Mesendoderm (in vitro differentiated cells): Measurements from ENCODE around the gene ZNF138.

ENCODE experiments used
- DNase-seq: peaks from one replicate; pipeline ENCODE4 v3.0.0; 2013
- H2AK5ac ChIP-seq: 2 replicates; pipeline ENCODE4 v1.6.1; 2013; ENCODE audit warnings: low read length, inconsistent platforms
- H2BK120ac ChIP-seq: 2 replicates; pipeline ENCODE4 v1.6.1; 2013; ENCODE audit warnings: low read depth, mild to moderate bottlenecking, low read length, moderate library complexity, mixed read lengths
- H2BK15ac ChIP-seq: replicated peaks from 2 replicates; pipeline ENCODE4 v1.6.1; 2013; ENCODE audit warnings: low read depth, mild to moderate bottlenecking, moderate library complexity
- H2BK5ac ChIP-seq: 2 replicates; pipeline ENCODE4 v1.6.1; 2013; ENCODE audit warnings: low read length, inconsistent platforms
- H3K18ac ChIP-seq: 2 replicates; pipeline ENCODE4 v1.6.1; 2013; ENCODE audit warnings: mild to moderate bottlenecking, low read length, mixed read lengths
- H3K23ac ChIP-seq: one replicate; pipeline ENCODE4 v1.6.1; 2013; ENCODE audit warnings: low read length
- H3K27ac ChIP-seq: 2 replicates; pipeline ENCODE4 v1.5.1; 2013; ENCODE audit warnings: low read depth, mild to moderate bottlenecking, inconsistent platforms, low read length, moderate library complexity
- H3K27me3 ChIP-seq: 2 replicates; pipeline ENCODE4 v1.6.1; 2013; ENCODE audit warnings: low read length, control low read depth, mild to moderate bottlenecking, inconsistent platforms; ENCODE audit not compliant: insufficient read depth, poor library complexity
- H3K36me3 ChIP-seq: 2 replicates; pipeline ENCODE4 v1.6.1; 2013; ENCODE audit warnings: low read length, inconsistent platforms; ENCODE audit not compliant: control insufficient read depth, insufficient read depth
- H3K4ac ChIP-seq: one replicate; pipeline ENCODE4 v1.6.1; 2013; ENCODE audit warnings: low read depth, mild to moderate bottlenecking, low read length, moderate library complexity
- H3K4me1 ChIP-seq: 2 replicates; pipeline ENCODE4 v1.6.1; 2013; ENCODE audit warnings: low read depth, low read length, inconsistent platforms; ENCODE audit not compliant: control insufficient read depth
- H3K4me2 ChIP-seq: 2 replicates; pipeline ENCODE4 v1.6.1; 2013; ENCODE audit warnings: low read length
- H3K4me3 ChIP-seq: 2 replicates; pipeline ENCODE4 v1.5.1; 2013; ENCODE audit warnings: mild to moderate bottlenecking, low read length
- H3K56ac ChIP-seq: one replicate; pipeline ENCODE4 v1.6.1; 2013; ENCODE audit warnings: low read length
- H3K79me1 ChIP-seq: 2 replicates; pipeline ENCODE4 v1.6.1; 2013; ENCODE audit warnings: low read length, inconsistent platforms
- H3K79me2 ChIP-seq: 2 replicates; pipeline ENCODE4 v1.6.1; 2013; ENCODE audit warnings: mild to moderate bottlenecking, low read length; ENCODE audit not compliant: control insufficient read depth, insufficient read depth
- H3K9ac ChIP-seq: 2 replicates; pipeline ENCODE4 v1.6.1; 2013; ENCODE audit warnings: low read length, inconsistent platforms
- H4K5ac ChIP-seq: one replicate; pipeline ENCODE4 v1.6.1; 2013; ENCODE audit warnings: low read length
- H4K8ac ChIP-seq: one replicate; pipeline ENCODE4 v1.6.1; 2013; ENCODE audit warnings: low read depth, mild to moderate bottlenecking, control low read depth, low read length, moderate library complexity
- WGBS: extraction: QIAGEN DNeasy Blood & Tissue Kit; methylation state at CpG from one replicate; pipeline ENCODE4 v1.1.7; 2013; ENCODE audit warnings: low lambda C conversion rate, missing lambda C conversion rate; ENCODE audit not compliant: insufficient coverage; ENCODE audit errors: extremely low coverage; 5-methylcytosine and 5-hydroxymethylcytosine counted together

ZNF138 gene

DNA sequence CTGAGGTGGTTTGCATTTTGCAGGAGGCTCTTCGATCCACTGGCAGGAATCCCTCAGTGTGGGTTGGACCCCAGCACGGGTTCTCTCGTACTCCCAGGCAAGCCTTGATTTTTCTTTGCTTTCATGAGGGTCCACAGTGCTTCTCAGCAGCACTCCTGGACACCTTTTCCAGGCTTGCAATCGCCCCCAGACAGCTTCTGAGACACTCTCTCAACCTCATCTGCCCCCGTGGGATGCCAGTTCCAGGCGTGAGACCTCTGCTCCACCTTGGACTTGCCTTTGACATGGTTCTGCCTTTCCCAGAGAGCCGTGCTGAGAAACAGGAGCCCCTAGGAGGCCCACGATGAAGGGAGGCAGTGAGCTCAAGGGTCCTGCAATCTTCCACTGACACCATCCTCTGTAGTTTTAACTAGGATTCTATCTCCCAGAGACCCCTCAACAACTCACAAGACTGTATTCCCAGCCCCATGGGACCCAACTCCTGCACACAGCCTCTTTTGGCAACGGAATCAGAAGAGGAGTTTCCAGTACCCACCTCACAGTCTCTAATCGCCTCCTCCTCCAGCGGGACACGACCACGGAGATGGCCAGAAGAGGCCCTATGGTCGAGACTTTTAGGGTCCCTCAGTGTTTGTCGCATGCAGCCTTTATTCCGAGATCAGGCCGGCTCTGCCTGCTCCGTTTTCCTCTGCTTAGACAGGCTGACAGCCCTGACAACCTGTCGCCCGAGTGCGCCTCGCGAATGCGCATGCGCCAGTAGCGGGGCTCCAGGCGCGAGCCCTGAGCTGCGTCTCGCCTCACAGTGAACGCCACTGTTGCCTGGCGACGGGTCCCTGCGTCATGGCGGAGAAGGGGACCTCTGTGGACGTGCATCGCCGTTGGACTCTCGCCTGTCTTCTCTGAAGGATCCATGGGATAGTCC is 82.8 kb downstream of the ZNF138 start:
- Histone ChIP-seq H3K4me2 (peak overlapping the region; percentile 38), H2BK15ac (no peak overlapping the region), H3K36me3 (no peaks in the 10 kb centered on the region), H2BK120ac (no peak overlapping the region), H3K4me1 (no peaks in the 10 kb centered on the region), H2AK5ac (no peak overlapping the region), H4K8ac (no peak overlapping the region), H3K79me2 (no peaks in the 10 kb centered on the region), H3K27ac (no peak overlapping the region), H4K5ac (no peak overlapping the region), H3K4me3 (no peak overlapping the region), H2BK5ac (no peak overlapping the region), H3K79me1 (no peaks in the 10 kb centered on the region), H3K27me3 (no peaks in the 10 kb centered on the region), H3K9ac (no peak overlapping the region), H3K4ac (no peak overlapping the region), H3K18ac (no peak overlapping the region), H3K23ac (no peak overlapping the region), H3K56ac (no peak overlapping the region)
- WGBS, result no CpG with 5 or more reads among the region's 39 CpGs
- DNase-seq, result peak; percentile 80

DNA sequence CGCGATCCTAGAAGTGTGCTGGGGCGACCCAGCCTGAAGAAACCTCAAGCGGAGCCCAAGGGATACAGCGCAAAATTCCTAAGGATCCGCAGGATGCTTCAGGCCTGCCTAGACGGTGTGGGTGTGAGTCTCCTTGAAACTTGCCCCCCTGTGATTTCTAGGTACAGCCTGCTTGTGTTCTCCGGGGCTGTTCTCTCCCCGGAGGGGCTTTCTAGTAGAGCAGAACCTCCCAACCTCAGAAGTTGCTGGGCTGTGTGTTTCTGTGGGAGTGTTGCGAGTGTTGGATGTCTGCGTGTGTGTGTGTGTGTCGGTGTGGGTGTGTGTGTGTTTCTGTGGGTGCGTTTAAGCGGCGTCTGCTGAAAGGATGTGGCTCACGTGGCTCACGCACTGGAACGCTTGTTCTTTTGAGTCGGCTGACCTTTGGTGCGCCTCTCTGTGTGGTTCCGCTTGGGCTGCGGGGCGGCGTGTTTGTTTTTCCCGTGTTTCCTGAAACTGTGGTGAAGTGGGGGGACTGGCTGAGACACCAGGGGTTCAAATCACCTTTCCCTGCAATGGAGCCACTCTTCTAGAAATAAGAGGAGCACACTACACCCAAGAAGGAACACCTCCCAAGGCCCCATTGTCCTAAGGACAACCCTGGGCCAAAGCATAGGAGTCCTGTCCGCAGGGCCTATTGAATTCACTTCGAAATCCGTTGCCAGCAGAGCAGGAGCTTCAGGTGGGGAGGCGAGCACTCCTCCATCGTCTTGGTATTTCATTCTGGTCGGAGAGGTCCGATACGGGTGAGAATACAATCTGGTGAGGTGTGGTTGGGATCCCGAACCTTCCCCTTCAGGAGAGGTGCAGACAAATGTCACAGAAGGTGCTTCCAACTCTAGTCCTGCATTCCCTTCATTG is 83.7 kb downstream of the ZNF138 start:
- no peak overlapping the region for H2BK15ac ChIP-seq
- H3K27me3 ChIP-seq, result no peaks in the 10 kb centered on the region
- no peak overlapping the region for H3K23ac ChIP-seq
- no peak overlapping the region for H2AK5ac ChIP-seq
- H3K79me2 ChIP-seq, result no peaks in the 10 kb centered on the region
- peak overlapping the region; percentile 38 for H3K4me2 ChIP-seq
- H3K56ac ChIP-seq, result no peak overlapping the region
- no peak overlapping the region for H4K8ac ChIP-seq
- no peak overlapping the region for H2BK120ac ChIP-seq
- no peaks in the 10 kb centered on the region for H3K36me3 ChIP-seq
- H2BK5ac ChIP-seq, result no peak overlapping the region
- WGBS, result no CpG with 5 or more reads among the region's 34 CpGs
- no peak overlapping the region for H3K4ac ChIP-seq
- no peaks in the 10 kb centered on the region for H3K79me1 ChIP-seq
- no peak overlapping the region for H3K9ac ChIP-seq
- H3K27ac ChIP-seq, result no peak overlapping the region
- H3K18ac ChIP-seq, result no peak overlapping the region
- no peaks in the 10 kb centered on the region for H3K4me1 ChIP-seq
- H4K5ac ChIP-seq, result no peak overlapping the region
- no peak overlapping the region for H3K4me3 ChIP-seq
- DNase-seq, result no peak

DNA sequence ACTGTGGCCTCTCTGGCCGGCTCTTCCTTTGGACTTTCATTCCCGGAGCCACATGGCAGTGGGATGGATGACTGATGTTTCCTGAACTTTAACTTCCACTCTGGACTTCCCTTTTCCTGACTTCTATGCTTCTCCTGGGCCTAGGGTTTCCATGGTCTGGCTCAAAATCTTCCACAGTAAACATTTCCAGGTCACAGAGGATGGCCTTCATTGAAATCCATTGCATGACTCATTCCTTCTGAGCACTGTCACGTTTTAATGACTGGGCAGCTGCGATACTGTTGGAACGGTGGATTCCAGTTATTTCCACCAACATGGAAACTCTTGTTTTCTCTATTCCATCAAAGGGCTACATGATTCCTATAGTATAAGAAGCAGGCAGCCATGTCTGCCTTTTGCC is 84.5 kb downstream of the ZNF138 start:
- no peak overlapping the region for H3K56ac ChIP-seq
- no peak overlapping the region for H2AK5ac ChIP-seq
- no peaks in the 10 kb centered on the region for H3K79me2 ChIP-seq
- no peak overlapping the region for H3K23ac ChIP-seq
- no peak for DNase-seq
- H3K27me3 ChIP-seq, result no peaks in the 10 kb centered on the region
- H2BK5ac ChIP-seq, result no peak overlapping the region
- no peaks in the 10 kb centered on the region for H3K36me3 ChIP-seq
- H4K8ac ChIP-seq, result no peak overlapping the region
- H3K4ac ChIP-seq, result no peak overlapping the region
- H3K4me1 ChIP-seq, result no peaks in the 10 kb centered on the region
- H4K5ac ChIP-seq, result no peak overlapping the region
- H3K18ac ChIP-seq, result no peak overlapping the region
- H2BK15ac ChIP-seq, result no peak overlapping the region
- H2BK120ac ChIP-seq, result no peak overlapping the region
- H3K4me2 ChIP-seq, result no peak overlapping the region
- WGBS, result no CpG with 5 or more reads among the region's 5 CpGs
- no peak overlapping the region for H3K9ac ChIP-seq
- no peak overlapping the region for H3K27ac ChIP-seq
- H3K4me3 ChIP-seq, result no peak overlapping the region
- H3K79me1 ChIP-seq, result no peaks in the 10 kb centered on the region

DNA sequence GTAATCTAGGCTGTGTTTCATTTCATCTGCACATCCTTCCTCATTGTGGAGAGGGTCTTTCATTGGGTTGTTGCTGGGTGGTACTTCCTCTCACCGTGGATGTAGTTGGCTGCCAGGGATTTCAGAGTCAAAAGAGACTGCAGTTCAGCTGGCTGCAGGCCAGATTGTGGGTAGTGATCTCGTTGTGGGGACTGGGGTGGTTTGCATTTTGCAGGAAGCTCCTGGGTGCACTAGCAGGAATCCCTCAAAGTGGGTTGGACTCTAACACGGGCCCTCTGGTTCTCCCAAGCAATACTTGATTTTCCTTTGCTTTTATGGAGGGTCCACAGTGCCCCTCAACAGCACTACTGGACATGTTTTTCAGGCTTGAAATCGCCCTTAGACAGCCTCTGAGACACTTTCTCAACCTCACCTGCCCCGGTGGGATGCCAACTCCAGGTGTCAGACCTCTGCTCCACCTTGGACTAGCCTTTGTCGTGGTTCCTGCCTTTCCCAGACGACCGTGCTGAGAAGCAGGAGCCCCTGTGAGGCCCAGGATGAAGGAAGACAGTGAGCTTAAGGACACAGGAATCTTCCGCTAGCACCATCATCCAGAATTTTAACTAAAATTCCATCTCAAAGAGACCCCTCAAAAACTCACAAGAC is 85.0 kb downstream of the ZNF138 start:
- H3K79me1 ChIP-seq, result no peaks in the 10 kb centered on the region
- H3K27ac ChIP-seq, result no peak overlapping the region
- no peaks in the 10 kb centered on the region for H3K36me3 ChIP-seq
- WGBS, result no CpG with 5 or more reads among the region's 9 CpGs
- no peaks in the 10 kb centered on the region for H3K27me3 ChIP-seq
- H4K8ac ChIP-seq, result no peak overlapping the region
- no peak overlapping the region for H3K56ac ChIP-seq
- no peak overlapping the region for H3K4me2 ChIP-seq
- H3K18ac ChIP-seq, result no peak overlapping the region
- no peak overlapping the region for H4K5ac ChIP-seq
- no peak overlapping the region for H3K23ac ChIP-seq
- no peaks in the 10 kb centered on the region for H3K4me1 ChIP-seq
- no peak for DNase-seq
- H2BK120ac ChIP-seq, result no peak overlapping the region
- no peak overlapping the region for H3K4ac ChIP-seq
- H2AK5ac ChIP-seq, result no peak overlapping the region
- no peak overlapping the region for H2BK5ac ChIP-seq
- H3K4me3 ChIP-seq, result no peak overlapping the region
- no peak overlapping the region for H2BK15ac ChIP-seq
- H3K79me2 ChIP-seq, result no peaks in the 10 kb centered on the region
- H3K9ac ChIP-seq, result no peak overlapping the region

DNA sequence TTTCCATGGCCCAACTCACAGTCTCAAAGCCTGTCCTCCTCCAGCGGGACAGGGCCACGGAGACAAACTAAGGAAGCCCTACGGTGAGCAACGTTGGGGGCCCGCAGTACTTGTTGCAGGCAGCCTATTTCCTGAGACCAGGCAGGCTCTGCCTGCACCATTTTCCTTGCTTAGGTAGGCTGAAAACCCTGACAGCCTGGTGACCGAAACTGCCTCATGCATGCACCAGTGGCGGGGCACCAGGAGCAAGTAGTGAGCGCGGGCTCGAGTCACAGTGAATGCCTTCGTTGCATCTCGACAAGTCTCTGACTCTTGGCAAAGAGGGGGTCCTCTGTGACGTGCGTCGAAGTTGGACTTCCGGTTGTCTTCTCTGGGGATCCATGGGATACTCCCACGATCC is 85.6 kb downstream of the ZNF138 start:
- no CpG with 5 or more reads among the region's 17 CpGs for WGBS
- H2BK120ac ChIP-seq, result no peak overlapping the region

More for the DNA sequence above, 85.6 kb downstream of the ZNF138 start:
- no peak overlapping the region for H3K18ac ChIP-seq
- no peak overlapping the region for H3K27ac ChIP-seq
- H2BK5ac ChIP-seq, result no peak overlapping the region
- DNase-seq, result no peak
- H3K4me1 ChIP-seq, result no peaks in the 10 kb centered on the region
- H3K79me2 ChIP-seq, result no peaks in the 10 kb centered on the region
- H3K4ac ChIP-seq, result no peak overlapping the region
- no peak overlapping the region for H3K23ac ChIP-seq
- H3K36me3 ChIP-seq, result no peaks in the 10 kb centered on the region
- H3K9ac ChIP-seq, result no peak overlapping the region
- no peak overlapping the region for H2BK15ac ChIP-seq
- H3K4me2 ChIP-seq, result no peak overlapping the region
- no peak overlapping the region for H3K56ac ChIP-seq
- no peak overlapping the region for H3K4me3 ChIP-seq
- no peaks in the 10 kb centered on the region for H3K27me3 ChIP-seq
- no peak overlapping the region for H2AK5ac ChIP-seq
- H3K79me1 ChIP-seq, result no peaks in the 10 kb centered on the region
- H4K8ac ChIP-seq, result no peak overlapping the region
- no peak overlapping the region for H4K5ac ChIP-seq
